AML-193 (cell line): ENCODE data around the gene PLEKHN1.
"Not testable (repeated sequence)": the region's sequence is repeated elsewhere in the genome, so short reads cannot be mapped to it uniquely, and the experiment has no call there.

ENCODE experiments used
- DNase-seq, 2 experiments: peaks; one replicate each; lab custom pipeline; 2025; lab: John Stamatoyannopoulos, UW

Gene PLEKHN1

GRCh38 chr1:1006305-1007159 is 40.2 kb downstream of the PLEKHN1 start:
- DNase-seq, result no peak

- not testable (repeated sequence) for DNase-seq
Observed at GRCh38 chr1:1010131-1010530, 43.8 kb downstream of the PLEKHN1 start.

GRCh38 chr1:1011396-1011949 is 45.2 kb downstream of the PLEKHN1 start:
- DNase-seq, result no peak

GRCh38 chr1:1012736-1013104 is 46.4 kb downstream of the PLEKHN1 start:
- not testable (repeated sequence) for DNase-seq

- peak; percentile 76 to 80 for DNase-seq
Observed at GRCh38 chr1:1013105-1013921, 47.0 kb downstream of the PLEKHN1 start, which contains the start of gene ISG15. ISG15 (plus strand) TSS chr1:1013497; CDS start chr1:1013574, 77 bp downstream.

- DNase-seq, result no peak
Observed at GRCh38 chr1:1013922-1014648, 47.8 kb downstream of the PLEKHN1 start.

GRCh38 chr1:1014799-1015681 is 48.8 kb downstream of the PLEKHN1 start:
- no peak for DNase-seq

- DNase-seq, result not testable (repeated sequence)
Observed at GRCh38 chr1:1017397-1018320, 51.4 kb downstream of the PLEKHN1 start.

- not testable (repeated sequence) for DNase-seq
Observed at GRCh38 chr1:1018321-1018685, 52.0 kb downstream of the PLEKHN1 start.

GRCh38 chr1:1019122-1019999 is 53.1 kb downstream of the PLEKHN1 start:
- peak; percentile 38 to 46 for DNase-seq

GRCh38 chr1:1020000-1020404 is 53.7 kb downstream of the PLEKHN1 start, which contains the start of gene AGRN:
AGRN (plus strand) TSS chr1:1020120; CDS start chr1:1020173, 53 bp downstream.
- no peak for DNase-seq

GRCh38 chr1:1020415-1021009 is 54.2 kb downstream of the PLEKHN1 start:
- no peak for DNase-seq

- DNase-seq, result no peak
Observed at GRCh38 chr1:1021010-1021919, 55.0 kb downstream of the PLEKHN1 start.

GRCh38 chr1:1021920-1022259 is 55.6 kb downstream of the PLEKHN1 start:
- DNase-seq, result no peak

GRCh38 chr1:1022302-1023009 is 56.2 kb downstream of the PLEKHN1 start:
- no peak for DNase-seq

- DNase-seq, result no peak
Observed at GRCh38 chr1:1023700-1024099, 57.4 kb downstream of the PLEKHN1 start.
